Measurements from ENCODE around the gene CATSPERE. TPM values are rescaled to one million over a fixed set of nuclear protein-coding genes. Genes with fewer than 3 reads are reported as not detected.

The CATSPERE gene
- total and polyA plus RNA-seq, 10 of the 15 experiments (the other 5 are each of a cell fraction or from before 2014, with no cell fraction given): 0.04 to 0.24 (median 0.17) TPM; not detected in 3

- BruUV-seq (replicated peaks): no TSS peak
- in situ Hi-C loops (cut with MboI): no loop called here
- ChIA-PET SMC1A (ENCODE audit: uncharacterized antibody, unreplicated experiment) (interaction anchor here (0.6 to 1.2 kb wide), 3 partner anchors 9 to 299 kb away, joined by 3 to 5 read pairs (median 3); no protein-coding TSS in a partner anchor), CTCF (interaction anchor here (1.3 kb wide), 1 partner anchor 24 kb away, joined by 9 read pairs; no protein-coding TSS in a partner anchor), RAD21 (ENCODE audit: unreplicated experiment) (interaction anchor here (0.9 kb wide), 1 partner anchor 25 kb away, joined by 4 read pairs; no protein-coding TSS in a partner anchor), POLR2A (no interaction called here)
- Histone ChIP-seq H3K9me3 (replicated peaks; ENCODE audit: control insufficient read depth, insufficient read depth, low read length) (no peaks in the 10 kb centered on the region), H3K79me2 (ENCODE audit: control insufficient read depth, insufficient read depth, low read length) (no peaks in the 10 kb centered on the region), H3K27me3 (replicated peaks in 1 of 2; ENCODE audit: control insufficient read depth in 2 of 2, insufficient read depth in 2 of 2, low read length in 1 of 2) (no peaks in the 10 kb centered on the region; a peak in 1 of 4 replicates), H3K27ac (ENCODE audit: control insufficient read depth, insufficient read depth) (no peak overlapping the region), H3K4me1 (ENCODE audit: control insufficient read depth, insufficient read depth, low read length) (no peaks in the 10 kb centered on the region), H3K9ac (ENCODE audit: control insufficient read depth, insufficient read depth, low read length) (no peak overlapping the region), H3K36me3 (ENCODE audit: control insufficient read depth in 2 of 2, insufficient read depth in 2 of 2, low read length in 1 of 2) (no peaks in the 10 kb centered on the region), H4K20me1 (ENCODE audit: control insufficient read depth, insufficient read depth) (no peaks in the 10 kb centered on the region), H3K4me3 (no peak overlapping the region), H2AFZ (ENCODE audit: control insufficient read depth, low read depth, low read length) (no peak overlapping the region), H3K4me2 (ENCODE audit: control insufficient read depth, insufficient read depth) (no peak overlapping the region)
- DNase-seq (ENCODE audit: low read depth, low spot score) (no peak), FAIRE-seq (no peak), ATAC-seq (no peak)
- TF ChIP-seq ASH2L (IDR thresholded peaks at IDR 0.05; ENCODE audit: borderline replicate concordance, low read depth) (no peak), REST (IDR thresholded peaks at IDR 0.05; ENCODE audit: low read depth, low read length) (no peak), SKIL (IDR thresholded peaks at IDR 0.05; ENCODE audit: low read depth, poor library complexity, severe bottlenecking) (no peak), RAD51 (IDR thresholded peaks at IDR 0.05) (no peak), MTA3 (IDR thresholded peaks at IDR 0.05; ENCODE audit: borderline replicate concordance, low read length) (no peak), NFIC (IDR thresholded peaks at IDR 0.05; ENCODE audit: low read depth, low read length) (no peak), KAT2A (conservative IDR thresholded peaks at IDR 0.05; ENCODE audit: control insufficient read depth, low read depth, low read length) (no peak), LARP7 (IDR thresholded peaks at IDR 0.05) (no peak), TCF7 (IDR thresholded peaks at IDR 0.05; ENCODE audit: borderline replicate concordance) (no peak), EP300 (IDR thresholded peaks at IDR 0.05; ENCODE audit: borderline replicate concordance in 1 of 2, control insufficient read depth in 1 of 2, low read depth in 2 of 2, low read length in 2 of 2) (no peak), EED (IDR thresholded peaks at IDR 0.05; ENCODE audit: low read depth) (no peak), FOXK2 (IDR thresholded peaks at IDR 0.05) (no peak), HDGF (IDR thresholded peaks at IDR 0.05) (no peak), NFYB (IDR thresholded peaks at IDR 0.05; ENCODE audit: insufficient read depth, low read depth, low read length) (no peak), IRF4 (IDR thresholded peaks at IDR 0.05; ENCODE audit: low read depth, low read length) (no peak), STAT1 (conservative IDR thresholded peaks at IDR 0.05) (no peak), SIX5 (IDR thresholded peaks at IDR 0.05; ENCODE audit: low read depth, low read length, severe bottlenecking) (no peak), TAF1 (IDR thresholded peaks at IDR 0.05; ENCODE audit: borderline replicate concordance, low read depth, low read length) (no peak)
- WGBS (ENCODE audit: insufficient coverage, insufficient replicate concordance, low lambda C conversion rate, missing lambda C conversion rate): 52% methylated on average over 5 of the region's 5 CpGs
- intact Hi-C loops (cut with micrococcal nuclease; ENCODE audit: unreplicated experiment): no loop called here
These were observed 167.7 kb downstream of the CATSPERE start for GRCh38 chr1:244628789-244629188.

Measured in GM12878 (cell line).